HepG2 (cell line): Measurements from ENCODE around the gene CUEDC2. TPM values are rescaled to one million over a fixed set of nuclear protein-coding genes. Genes with fewer than 3 reads are reported as not detected.

Experiments
- GABPB1 ChIP-seq: IDR thresholded peaks from 2 replicates; pipeline ENCODE4 v1.6.1; 2016; ENCODE audit warnings: mild to moderate bottlenecking, missing genetic modification reagents, moderate library complexity, missing compliant biosample characterization
- HNF4A ChIP-seq: sonication (generic); formaldehyde crosslinking; IDR thresholded peaks from 2 replicates; pipeline ENCODE4 v1.4.0; 2020; ENCODE audit warnings: missing genetic modification reagents
- HNRNPK ChIP-seq: fragments of 200-400 bp; formaldehyde crosslinking; IDR thresholded peaks from 2 replicates; pipeline ENCODE4 v1.6.1; 2018; ENCODE audit warnings: low read length, low read depth, moderate library complexity, mild to moderate bottlenecking; ENCODE audit not compliant: poor library complexity, severe bottlenecking
- KLF15 ChIP-seq: sonication (generic); formaldehyde crosslinking; IDR thresholded peaks from 2 replicates; pipeline ENCODE4 v1.8.1; 2023; ENCODE audit warnings: borderline replicate concordance, mild to moderate bottlenecking, inconsistent platforms, missing genetic modification reagents, mixed read lengths
- MIER2 ChIP-seq: IDR thresholded peaks from 2 replicates; pipeline ENCODE4 v1.6.1; 2016; ENCODE audit warnings: missing biosample characterization, missing genetic modification reagents
- PCBP1 ChIP-seq: fragments of 200-400 bp; formaldehyde crosslinking; IDR thresholded peaks from 2 replicates; pipeline ENCODE4 v1.6.1; 2017; ENCODE audit warnings: mild to moderate bottlenecking, low read depth, low read length, borderline replicate concordance
- RBFOX2 ChIP-seq: fragments of 200-400 bp; formaldehyde crosslinking; IDR thresholded peaks from 2 replicates; pipeline ENCODE4 v1.6.1; 2017; ENCODE audit warnings: low read depth, mild to moderate bottlenecking, low read length
- SMC3 ChIP-seq: IDR thresholded peaks from 2 replicates; pipeline ENCODE4 v1.6.1; 2011; ENCODE audit warnings: low read length, improper control_type of control experiment
- SRF ChIP-seq: IDR thresholded peaks from 2 replicates; pipeline ENCODE4 v1.6.1; 2011; ENCODE audit warnings: mild to moderate bottlenecking, low read depth, low read length, moderate library complexity
- TAF1 ChIP-seq: sonication (generic); formaldehyde crosslinking; IDR thresholded peaks from 2 replicates; pipeline ENCODE4 v1.4.0; 2020; ENCODE audit warnings: missing genetic modification reagents
- YY1 ChIP-seq: IDR thresholded peaks from 2 replicates; pipeline ENCODE4 v1.6.1; 2011; ENCODE audit warnings: low read length, low read depth, moderate library complexity, mild to moderate bottlenecking; ENCODE audit not compliant: insufficient read depth, insufficient replicate concordance
- ZNF24 ChIP-seq: fragments of 450-650 bp; IDR thresholded peaks from 2 replicates; pipeline ENCODE4 v1.6.1; 2017; ENCODE audit warnings: antibody characterized with exemption, mild to moderate bottlenecking
- ZNF317 ChIP-seq: sonication (generic); formaldehyde crosslinking; IDR thresholded peaks from 2 replicates; pipeline ENCODE4 v1.5.0; 2020; ENCODE audit warnings: mild to moderate bottlenecking, missing genetic modification reagents
- ZNF407 ChIP-seq: sonication (generic); formaldehyde crosslinking; IDR thresholded peaks from one replicate; pipeline ENCODE4 v1.5.1; 2020; ENCODE audit warnings: mild to moderate bottlenecking, missing genetic modification reagents; ENCODE audit errors: not compliant biosample characterization
- polyA plus RNA-seq, 8 experiments: library from polyadenylated mRNA; depleted of rRNA in 3 of 8; stranded (reverse) in 7 of 8; unstranded in 1 of 8; fragments of >200 nt; fragmentation: Illumina TruSeq in 4 of 8; extraction: Trizol in 4 of 8; gene quantifications; 2 replicates each; pipeline versions ENCODE4 v1.2.1 to v1.2.3, GENCODE V29; 2011 to 2016; ENCODE audit warnings: low read depth in 4 of 8, missing spikeins in 1 of 8, mixed read lengths in 1 of 8; ENCODE audit not compliant: insufficient read depth in 1 of 8
- total RNA-seq, 5 experiments: library from RNA; depleted of rRNA; stranded (reverse); fragments of >200 nt; fragmentation: Illumina TruSeq; extraction: Trizol; gene quantifications; 2 replicates each; pipeline ENCODE4 v1.2.3, GENCODE V29; 2016; ENCODE audit warnings: low read depth in 1 of 5
- TF ChIP-seq, protein P1 (sequence below): sonication (generic); formaldehyde crosslinking; IDR thresholded peaks from 2 replicates; pipeline ENCODE4 v1.8.1; 2023; ENCODE audit warnings: mild to moderate bottlenecking, missing genetic modification reagents, borderline replicate concordance

CUEDC2 gene
- total and polyA plus RNA-seq, 2 of the 13 experiments (the other 11 are each of a cell fraction or from before 2014, with no cell fraction given) = 13.1 to 18.4 TPM

GRCh38 chr10:102434394-102435132, 2.2 kb upstream of the CUEDC2 start (continued):
- peak; percentile 78 for TF ChIP-seq HNRNPK
- TF ChIP-seq ZNF24 = no peak
- TF ChIP-seq HNF4A (CRISPR knock-in tag) = peak; percentile 87
- TF ChIP-seq KLF15 = no peak
- TF ChIP-seq PCBP1 = 0 out of 2 replicates have a peak, but pooled peaks have one; percentile 43
- TF ChIP-seq ZNF317 = 0 out of 2 replicates have a peak, but pooled peaks have one; percentile 23
- peak; percentile 39; the same call in 1 of the 2 replicates for TF ChIP-seq TAF1 (CRISPR knock-in tag)
- peak; percentile 66 for TF ChIP-seq YY1
- 0 out of 2 replicates have a peak, but pooled peaks have one; percentile 56 for TF ChIP-seq RBFOX2
- peak; percentile 23 for TF ChIP-seq ZNF407 (CRISPR knock-in tag)
- TF ChIP-seq, protein P1, sequence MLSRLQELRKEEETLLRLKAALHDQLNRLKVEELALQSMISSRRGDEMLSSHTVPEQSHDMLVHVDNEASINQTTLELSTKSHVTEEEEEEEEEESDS (CRISPR knock-in tag) = no peak
- 0 out of 2 replicates have a peak, but pooled peaks have one; percentile 2 for TF ChIP-seq SMC3
- TF ChIP-seq SRF = no peak
- peak; percentile 43 for TF ChIP-seq GABPB1 (CRISPR knock-in tag)
- TF ChIP-seq MIER2 (CRISPR knock-in tag) = peak; percentile 29; the same call in 1 of the 2 replicates
